ENCODE data around the gene PTPN4. TPM values are rescaled to one million over a fixed set of nuclear protein-coding genes. Genes with fewer than 3 reads are reported as not detected.

The PTPN4 gene
- total and polyA plus RNA-seq, 10 of the 15 experiments (the other 5 are each of a cell fraction or from before 2014, with no cell fraction given) = 5.0 to 29.7 (median 23.7) TPM

- H3K9me3 ChIP-seq (replicated peaks; ENCODE audit: control insufficient read depth, insufficient read depth, low read length) = no peaks in the 10 kb centered on the region; the same call in 2 of the 3 replicates
- ChIA-PET RAD21 (ENCODE audit: unreplicated experiment) (interaction anchor here (1.6 kb wide), 1 partner anchor 20 kb away, joined by 4 read pairs; no protein-coding TSS in a partner anchor), CTCF (interaction anchor here (0.6 to 1.6 kb wide), 4 partner anchors 21 to 452 kb away, joined by 3 to 4 read pairs (median 3); partner anchors contain the start of gene TMEM177), SMC1A (ENCODE audit: uncharacterized antibody, unreplicated experiment) (no interaction called here), POLR2A (no interaction called here)
- H3K4me2 ChIP-seq (ENCODE audit: control insufficient read depth, insufficient read depth) = no peak overlapping the region
- ATAC-seq (no peak), DNase-seq (ENCODE audit: low read depth, low spot score) (no peak), FAIRE-seq (no peak)
- in situ Hi-C loops (cut with MboI) (no loop called here), intact Hi-C loops (cut with micrococcal nuclease; ENCODE audit: unreplicated experiment) (no loop called here)
- H3K27me3 ChIP-seq (replicated peaks in 1 of 2; ENCODE audit: control insufficient read depth in 2 of 2, insufficient read depth in 2 of 2, low read length in 1 of 2) = peaks cover 0 to 2% of the 10 kb centered on the region in 2 experiments; a peak in 2 of 4 replicates
- BruUV-seq (replicated peaks) = no TSS peak
- H3K4me3 ChIP-seq = no peak overlapping the region
- H3K36me3 ChIP-seq (ENCODE audit: control insufficient read depth in 2 of 2, insufficient read depth in 2 of 2, low read length in 1 of 2) = no peaks in the 10 kb centered on the region
- H3K79me2 ChIP-seq (ENCODE audit: control insufficient read depth, insufficient read depth, low read length) = no peaks in the 10 kb centered on the region
- no peak overlapping the region for H3K27ac ChIP-seq (ENCODE audit: control insufficient read depth, insufficient read depth)
- H2AFZ ChIP-seq (ENCODE audit: control insufficient read depth, low read depth, low read length) = no peak overlapping the region
- H3K9ac ChIP-seq (ENCODE audit: control insufficient read depth, insufficient read depth, low read length) = no peak overlapping the region
- WGBS (ENCODE audit: insufficient coverage, insufficient replicate concordance, low lambda C conversion rate, missing lambda C conversion rate) = 29% methylated on average over 10 of the region's 10 CpGs
- no peaks in the 10 kb centered on the region for H3K4me1 ChIP-seq (ENCODE audit: control insufficient read depth, insufficient read depth, low read length)
- no peaks in the 10 kb centered on the region for H4K20me1 ChIP-seq (ENCODE audit: control insufficient read depth, insufficient read depth)
- no peak for TF ChIP-seq BHLHE40 (IDR thresholded peaks at IDR 0.05; ENCODE audit: borderline replicate concordance in 1 of 2, low read depth in 2 of 2, low read length in 1 of 2)
- no peak for TF ChIP-seq ATF3 (IDR thresholded peaks at IDR 0.05; ENCODE audit: borderline replicate concordance, extremely low read depth, low read depth, low read length)
- no peak for TF ChIP-seq NR2C2 (IDR thresholded peaks at IDR 0.05; ENCODE audit: borderline replicate concordance, control insufficient read depth, insufficient read length, low read depth)
- no peak for TF ChIP-seq RBBP5 (conservative IDR thresholded peaks at IDR 0.05)
- no peak for TF ChIP-seq NKRF (conservative IDR thresholded peaks at IDR 0.05)
- no peak for TF ChIP-seq SIX5 (IDR thresholded peaks at IDR 0.05; ENCODE audit: low read depth, low read length, severe bottlenecking)
- no peak for TF ChIP-seq ELK1 (IDR thresholded peaks at IDR 0.05; ENCODE audit: low read depth, low read length)
- no peak for TF ChIP-seq ZNF207 (IDR thresholded peaks at IDR 0.05; ENCODE audit: borderline replicate concordance)
- no peak for TF ChIP-seq USF2 (IDR thresholded peaks at IDR 0.05; ENCODE audit: borderline replicate concordance, low read depth, low read length)
- no peak for TF ChIP-seq ZNF217 (IDR thresholded peaks at IDR 0.05)
- TF ChIP-seq ZNF687 (IDR thresholded peaks at IDR 0.05) = no peak
- TF ChIP-seq POU2F2 (IDR thresholded peaks at IDR 0.05; ENCODE audit: borderline replicate concordance, low read depth, low read length) = no peak
- TF ChIP-seq CHD4 (IDR thresholded peaks at IDR 0.05) = no peak
- TF ChIP-seq ETV6 (conservative IDR thresholded peaks at IDR 0.05 in 1 of 2, IDR thresholded peaks at IDR 0.05 in 1 of 2; ENCODE audit: borderline replicate concordance in 1 of 2, low read depth in 1 of 2) = no peak
These were observed 35.8 kb upstream of the PTPN4 start for GRCh38 chr2:119723784-119724467.

Measured in GM12878 (cell line).